AG10803 (cell line): ENCODE results near the gene TNFRSF8.
A peak's percentile ranks its signal among the peaks of the same experiment; 100 is the strongest.

ENCODE experiments used
- DNase-seq: peaks from one replicate; pipeline ENCODE4 v3.0.0; 2010; ENCODE audit warnings: low read depth
- H3K4me3 ChIP-seq: 2 replicates; pipeline ENCODE4 v1.5.1; 2011; ENCODE audit warnings: mild to moderate bottlenecking, low read length, control low read depth
- CTCF ChIP-seq: conservative IDR thresholded peaks from 2 replicates; pipeline ENCODE4 v1.5.1; 2011; ENCODE audit warnings: mild to moderate bottlenecking, low read length, control low read depth, inconsistent platforms

Gene TNFRSF8

GRCh38 chr1:12051361-12051760 is 11.7 kb upstream of the TNFRSF8 start:
- no peak for DNase-seq
- H3K4me3 ChIP-seq, result no peak overlapping the region

GRCh38 chr1:12052008-12052573 is 11.0 kb upstream of the TNFRSF8 start:
- peak; percentile 81 for DNase-seq
- no peak overlapping the region for H3K4me3 ChIP-seq
- TF ChIP-seq CTCF, result no peak

More at GRCh38 chr1:12051361-12051760, 11.7 kb upstream of the TNFRSF8 start:
- TF ChIP-seq CTCF, result no peak

- TF ChIP-seq CTCF, result no peak
- H3K4me3 ChIP-seq, result no peak overlapping the region
- no peak for DNase-seq
These were observed 10.0 kb upstream of the TNFRSF8 start for GRCh38 chr1:12052997-12053686.

- DNase-seq, result no peak
- TF ChIP-seq CTCF, result no peak
- no peak overlapping the region for H3K4me3 ChIP-seq
These were observed 9.2 kb upstream of the TNFRSF8 start for GRCh38 chr1:12053752-12054548.

GRCh38 chr1:12055259-12055658 is 7.8 kb upstream of the TNFRSF8 start:
- no peak overlapping the region for H3K4me3 ChIP-seq
- no peak for TF ChIP-seq CTCF
- DNase-seq, result no peak

GRCh38 chr1:12056331-12056841 is 6.7 kb upstream of the TNFRSF8 start:
- TF ChIP-seq CTCF, result no peak
- no peak for DNase-seq
- no peak overlapping the region for H3K4me3 ChIP-seq

- TF ChIP-seq CTCF, result no peak
- no peak for DNase-seq
- no peak overlapping the region for H3K4me3 ChIP-seq
These were observed 5.7 kb upstream of the TNFRSF8 start for GRCh38 chr1:12057382-12057781.
